GM19452 (cell line): Measurements from ENCODE around the gene THSD4.
"Not testable (repeated sequence)": the region's sequence is repeated elsewhere in the genome, so short reads cannot be mapped to it uniquely, and the experiment has no call there.

Experiments
- ATAC-seq: cut with Tn5 transposase; IDR thresholded peaks from one replicate; pipeline ENCODE4 v1.9.1; 2021; ENCODE audit not compliant: unreplicated experiment

THSD4 gene

GRCh38 chr15:71409541-71409940 is 294.3 kb downstream of the THSD4 start:
- ATAC-seq = no peak

DNA sequence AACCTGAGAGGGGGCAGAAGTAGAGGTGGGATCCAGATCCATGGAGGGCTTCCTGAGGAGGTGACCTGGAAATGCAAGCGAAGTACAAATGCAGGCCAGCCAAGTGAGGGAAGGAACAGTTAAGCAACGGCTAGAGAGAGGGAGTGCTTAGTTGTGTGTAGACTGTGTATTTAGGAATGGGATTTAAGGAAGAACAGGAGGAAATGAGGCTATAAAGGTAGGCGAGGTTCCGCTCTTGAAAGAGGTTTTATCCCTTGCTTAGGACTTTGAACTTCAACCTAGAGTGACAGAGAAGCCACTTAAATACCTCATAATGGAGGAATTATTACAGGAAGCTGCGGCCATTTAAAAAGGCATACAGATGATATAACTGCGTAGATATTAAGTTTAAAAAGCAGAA is 295.1 kb downstream of the THSD4 start:
- ATAC-seq = no peak

DNA sequence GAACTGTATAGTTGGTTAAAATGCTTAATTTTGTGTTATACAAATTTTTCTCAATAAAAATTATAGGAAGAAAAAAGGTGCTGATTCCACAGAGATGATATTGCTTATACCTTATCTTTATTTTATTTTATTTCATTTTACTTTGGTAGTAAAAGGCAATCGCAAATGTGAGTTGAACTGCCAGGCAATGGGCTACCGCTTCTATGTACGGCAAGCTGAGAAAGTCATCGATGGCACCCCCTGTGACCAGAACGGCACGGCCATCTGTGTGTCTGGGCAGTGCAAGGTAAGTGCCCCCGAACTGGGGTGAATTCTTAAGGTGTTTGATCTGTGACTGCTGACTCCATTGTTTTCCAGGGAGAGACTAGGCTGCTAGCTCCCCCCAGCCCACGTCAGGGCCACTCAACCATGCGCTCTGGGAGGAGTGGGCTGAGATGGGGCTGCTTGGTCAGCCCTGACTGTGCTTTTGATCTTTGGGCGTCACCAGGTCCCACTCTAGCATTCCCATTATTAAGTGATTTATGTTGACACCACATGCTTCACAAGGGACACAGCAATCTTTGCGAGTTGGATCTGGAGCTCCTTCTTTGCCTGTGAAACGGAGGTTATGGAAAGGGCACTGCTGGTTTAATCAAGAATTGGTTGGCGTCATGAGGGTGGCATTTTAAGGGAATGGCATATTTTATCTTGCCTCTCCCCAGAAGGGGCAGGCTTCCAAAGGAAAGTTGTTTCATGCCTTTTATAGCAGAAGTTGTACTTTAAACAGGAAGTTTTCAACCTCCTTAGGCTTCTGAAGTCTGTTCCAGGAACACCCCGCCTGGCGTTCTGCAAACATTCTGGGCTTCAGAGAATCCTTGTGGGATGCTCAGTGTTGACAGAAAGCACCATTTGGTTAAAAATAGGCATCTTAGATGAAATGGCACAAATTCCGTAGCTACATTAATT is 296.5 kb downstream of the THSD4 start:
- no peak for ATAC-seq

- ATAC-seq = no peak
Observed at GRCh38 chr15:71413419-71413818, 298.1 kb downstream of the THSD4 start.

DNA sequence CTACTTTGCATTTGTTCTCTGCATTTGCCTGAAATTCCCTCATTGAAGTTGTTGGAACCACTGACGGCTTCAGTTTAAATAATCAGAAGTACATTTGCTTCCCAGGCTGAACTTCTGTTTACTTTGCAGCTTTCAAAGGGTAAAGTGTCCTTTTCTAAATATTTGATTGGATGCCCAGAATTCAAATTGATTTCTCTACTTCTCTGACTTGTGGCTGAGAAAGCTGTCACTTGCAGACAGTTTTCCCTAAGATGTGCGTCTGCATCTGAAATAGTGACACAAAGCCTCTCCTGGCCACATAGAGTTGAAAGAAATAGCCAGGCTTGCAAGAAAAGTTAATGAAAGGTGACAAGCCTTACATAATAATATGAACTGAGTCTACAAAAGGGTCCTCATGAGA is 299.6 kb downstream of the THSD4 start:
- no peak for ATAC-seq

DNA sequence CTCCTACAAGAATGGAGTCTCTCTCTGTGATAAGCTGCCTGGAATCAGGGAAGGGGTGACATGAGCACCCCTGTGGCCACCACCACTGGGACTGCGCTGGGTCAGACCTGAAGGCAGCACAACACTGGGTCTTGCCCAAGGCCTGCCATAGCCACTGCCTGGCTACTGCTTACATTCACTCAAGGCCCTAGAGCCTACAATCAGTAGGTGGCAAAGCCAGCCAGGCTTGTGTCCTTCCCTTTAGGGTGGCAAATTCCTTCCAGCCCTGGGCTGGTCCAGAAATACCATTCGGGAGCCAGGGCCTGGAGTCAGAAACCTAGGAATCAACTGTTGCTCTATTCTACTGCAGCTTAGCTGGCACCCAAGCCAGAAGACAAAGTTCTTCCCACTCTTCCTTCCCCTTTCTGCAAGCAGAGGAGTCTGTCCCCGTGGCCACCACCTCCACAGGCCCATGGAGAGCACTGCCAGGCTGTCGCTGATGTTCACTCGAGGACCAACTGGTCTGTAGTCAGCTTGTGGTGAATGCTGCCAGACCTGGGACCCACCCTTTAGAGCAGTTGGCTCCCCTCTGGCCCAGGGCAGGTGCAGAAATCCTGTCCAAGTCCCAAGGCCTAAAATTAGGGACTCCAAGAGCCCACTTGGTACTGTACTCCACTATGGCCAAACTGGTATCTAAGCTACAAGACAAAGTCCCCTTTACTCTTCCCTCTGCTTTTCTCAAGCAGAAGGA is 307.4 kb downstream of the THSD4 start:
- ATAC-seq = no peak

DNA sequence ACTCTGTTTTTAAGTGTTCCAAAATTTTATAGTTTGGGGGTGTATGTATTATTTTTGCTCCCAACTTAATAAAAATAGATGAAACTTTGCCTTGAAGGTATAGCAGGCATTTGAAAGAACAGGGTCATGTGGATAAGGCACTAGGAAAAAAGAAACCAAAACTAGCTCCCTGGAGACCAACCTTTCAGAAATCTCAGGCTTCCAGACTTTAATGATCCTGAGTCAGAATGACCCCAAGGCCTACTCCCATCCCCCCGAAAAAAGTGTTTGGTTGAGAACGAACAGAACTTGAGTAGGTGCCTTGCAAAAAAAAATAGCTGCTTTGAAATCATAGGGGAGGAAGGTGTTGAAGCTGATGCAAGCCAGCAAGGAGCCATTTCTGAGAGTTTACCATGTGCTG is 309.5 kb downstream of the THSD4 start:
- no peak for ATAC-seq

GRCh38 chr15:71425388-71425787 is 310.1 kb downstream of the THSD4 start:
- ATAC-seq = no peak

GRCh38 chr15:71426792-71427191 is 311.5 kb downstream of the THSD4 start:
- no peak for ATAC-seq

GRCh38 chr15:71430782-71431181 is 315.5 kb downstream of the THSD4 start:
- no peak for ATAC-seq

GRCh38 chr15:71431343-71432336 is 316.4 kb downstream of the THSD4 start:
- no peak for ATAC-seq

DNA sequence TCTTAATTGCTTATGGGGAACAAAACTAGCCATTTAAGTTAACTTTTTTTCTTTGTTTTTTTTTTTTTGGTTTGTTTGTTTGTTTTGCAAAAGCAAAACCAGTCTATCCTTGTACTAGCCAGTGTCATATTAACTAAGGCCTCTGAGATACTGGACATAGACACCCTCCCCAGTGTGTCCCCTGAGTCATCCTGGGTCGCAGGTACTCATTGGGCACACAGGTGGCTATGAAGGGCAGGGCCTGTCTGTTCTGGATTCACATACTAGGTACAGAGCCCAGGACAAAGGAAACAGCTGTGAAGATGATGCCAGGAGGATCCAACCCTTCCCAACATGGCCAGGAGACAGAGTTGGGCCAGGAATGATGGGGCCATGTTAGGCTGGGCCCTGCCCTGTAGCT is 318.1 kb downstream of the THSD4 start:
- ATAC-seq = no peak

- ATAC-seq = no peak
Observed at GRCh38 chr15:71434774-71435173, 319.5 kb downstream of the THSD4 start.

GRCh38 chr15:71435552-71435951 is 320.3 kb downstream of the THSD4 start:
- ATAC-seq = no peak

- ATAC-seq = no peak
Observed at GRCh38 chr15:71436854-71437253, 321.6 kb downstream of the THSD4 start.

GRCh38 chr15:71437404-71437803 is 322.1 kb downstream of the THSD4 start:
- no peak for ATAC-seq

GRCh38 chr15:71437919-71438318 is 322.6 kb downstream of the THSD4 start:
- no peak for ATAC-seq

GRCh38 chr15:71439478-71439877 is 324.2 kb downstream of the THSD4 start:
- not testable (repeated sequence) for ATAC-seq

GRCh38 chr15:71440489-71441110 is 325.3 kb downstream of the THSD4 start:
- no peak for ATAC-seq

- ATAC-seq = no peak
Observed at GRCh38 chr15:71443538-71443937, 328.3 kb downstream of the THSD4 start.
